NCI-H146 (cell line): Measurements from ENCODE around the gene SUMF1.

Experiments
- DNase-seq: peaks from one replicate; lab custom pipeline; 2025; lab: John Stamatoyannopoulos, UW

SUMF1 gene

GRCh38 chr3:4385201-4385600 lies 81.9 kb downstream of the SUMF1 start:
- no peak for DNase-seq

GRCh38 chr3:4380013-4380412 lies 87.1 kb downstream of the SUMF1 start:
- no peak for DNase-seq

GRCh38 chr3:4376499-4376898 lies 90.6 kb downstream of the SUMF1 start:
- no peak for DNase-seq

GRCh38 chr3:4375911-4376310 lies 91.2 kb downstream of the SUMF1 start:
- no peak for DNase-seq

GRCh38 chr3:4373669-4374068 lies 93.4 kb downstream of the SUMF1 start:
- no peak for DNase-seq

- DNase-seq = no peak
Measured at GRCh38 chr3:4362523-4362922, 104.5 kb downstream of the SUMF1 start.

- no peak for DNase-seq
Measured at GRCh38 chr3:4360817-4361216, 106.3 kb downstream of the SUMF1 start.

GRCh38 chr3:4359805-4360502 lies 107.1 kb downstream of the SUMF1 start:
- DNase-seq = no peak

GRCh38 chr3:4358273-4358672 lies 108.8 kb downstream of the SUMF1 start:
- DNase-seq = no peak

GRCh38 chr3:4356546-4357410 lies 110.3 kb downstream of the SUMF1 start:
- DNase-seq = no peak

GRCh38 chr3:4356220-4356540 lies 110.9 kb downstream of the SUMF1 start:
- no peak for DNase-seq

- DNase-seq = no peak
Measured at GRCh38 chr3:4355401-4356219, 111.5 kb downstream of the SUMF1 start.

GRCh38 chr3:4351872-4352271 lies 115.2 kb downstream of the SUMF1 start:
- DNase-seq = no peak

- DNase-seq = no peak
Measured at GRCh38 chr3:4351164-4351855, 115.8 kb downstream of the SUMF1 start.

GRCh38 chr3:4350789-4351163 lies 116.3 kb downstream of the SUMF1 start:
- peak; percentile 10 for DNase-seq

GRCh38 chr3:4343258-4343657 lies 123.8 kb downstream of the SUMF1 start:
- no peak for DNase-seq

GRCh38 chr3:4341336-4341675 lies 125.8 kb downstream of the SUMF1 start:
- DNase-seq = no peak

- DNase-seq = no peak
Measured at GRCh38 chr3:4340411-4341335, 126.4 kb downstream of the SUMF1 start.

- no peak for DNase-seq
Measured at GRCh38 chr3:4340077-4340410, 127.0 kb downstream of the SUMF1 start.

- DNase-seq = no peak
Measured at GRCh38 chr3:4338751-4339150, 128.3 kb downstream of the SUMF1 start.

GRCh38 chr3:4336850-4337546 lies 130.1 kb downstream of the SUMF1 start:
- DNase-seq = no peak
